HL-60/S4 (cell line): ENCODE results near the gene NPLOC4.

Source experiments
- in situ Hi-C: fragments of 300-500 bp; cut with MboI; formaldehyde crosslinking; loops from 2 replicates; pipeline ENCODE4 v1.14.3; 2022; ENCODE audit warnings: low sequenced_read_pairs

NPLOC4 gene

GRCh38 chr17:81551458-81552243, 85.3 kb downstream of the NPLOC4 start:
- in situ Hi-C loops, result no loop called here

- in situ Hi-C loops, result no loop called here
Measured at GRCh38 chr17:81550830-81551457, 86.0 kb downstream of the NPLOC4 start.

- in situ Hi-C loops, result no loop called here
Measured at GRCh38 chr17:81550285-81550684, 86.6 kb downstream of the NPLOC4 start.

GRCh38 chr17:81549826-81550225, 87.1 kb downstream of the NPLOC4 start:
- in situ Hi-C loops, result no loop called here

- in situ Hi-C loops, result no loop called here
Measured at GRCh38 chr17:81549031-81549557, 87.8 kb downstream of the NPLOC4 start.

GRCh38 chr17:81547614-81547982, 89.3 kb downstream of the NPLOC4 start:
- in situ Hi-C loops, result no loop called here

GRCh38 chr17:81546906-81547613, 89.9 kb downstream of the NPLOC4 start:
- in situ Hi-C loops, result no loop called here

GRCh38 chr17:81545160-81545949, 91.6 kb downstream of the NPLOC4 start:
- in situ Hi-C loops, result no loop called here

- in situ Hi-C loops, result no loop called here
Measured at GRCh38 chr17:81544281-81544974, 92.5 kb downstream of the NPLOC4 start.

GRCh38 chr17:81543756-81544155, 93.2 kb downstream of the NPLOC4 start:
- in situ Hi-C loops, result no loop called here

- in situ Hi-C loops, result no loop called here
Measured at GRCh38 chr17:81543339-81543675, 93.6 kb downstream of the NPLOC4 start.

GRCh38 chr17:81542431-81543338, 94.2 kb downstream of the NPLOC4 start:
- in situ Hi-C loops, result no loop called here

GRCh38 chr17:81541123-81541522, 95.8 kb downstream of the NPLOC4 start:
- in situ Hi-C loops, result no loop called here

GRCh38 chr17:81540676-81541027, 96.3 kb downstream of the NPLOC4 start:
- in situ Hi-C loops, result no loop called here

GRCh38 chr17:81539961-81540675, 96.8 kb downstream of the NPLOC4 start:
- in situ Hi-C loops, result no loop called here

GRCh38 chr17:81539571-81539900, 97.4 kb downstream of the NPLOC4 start:
- in situ Hi-C loops, result no loop called here

GRCh38 chr17:81538651-81539570, 98.0 kb downstream of the NPLOC4 start:
- in situ Hi-C loops, result no loop called here
